NB4 (cell line): ENCODE measurements around the gene TEKTIP1.
"Not testable (repeated sequence)": the region's sequence is repeated elsewhere in the genome, so short reads cannot be mapped to it uniquely, and the experiment has no call there.

Experiments used
- MYC ChIP-seq: IDR thresholded peaks from 2 replicates; pipeline ENCODE4 v1.6.1; 2011; ENCODE audit warnings: low read depth, low read length
- POLR2A ChIP-seq: IDR thresholded peaks from 2 replicates; pipeline ENCODE4 v1.6.1; 2011; ENCODE audit warnings: mild to moderate bottlenecking; ENCODE audit not compliant: insufficient read length; ENCODE audit errors: extremely low read depth
- TF ChIP-seq, protein P1 (sequence below): IDR thresholded peaks from one replicate; pipeline ENCODE4 v1.5.1; 2012; ENCODE audit warnings: low read depth, low read length
- TF ChIP-seq, protein P2 (sequence below): IDR thresholded peaks from 2 replicates; pipeline ENCODE4 v1.6.1; 2011; ENCODE audit warnings: low read depth, low read length

DNA sequence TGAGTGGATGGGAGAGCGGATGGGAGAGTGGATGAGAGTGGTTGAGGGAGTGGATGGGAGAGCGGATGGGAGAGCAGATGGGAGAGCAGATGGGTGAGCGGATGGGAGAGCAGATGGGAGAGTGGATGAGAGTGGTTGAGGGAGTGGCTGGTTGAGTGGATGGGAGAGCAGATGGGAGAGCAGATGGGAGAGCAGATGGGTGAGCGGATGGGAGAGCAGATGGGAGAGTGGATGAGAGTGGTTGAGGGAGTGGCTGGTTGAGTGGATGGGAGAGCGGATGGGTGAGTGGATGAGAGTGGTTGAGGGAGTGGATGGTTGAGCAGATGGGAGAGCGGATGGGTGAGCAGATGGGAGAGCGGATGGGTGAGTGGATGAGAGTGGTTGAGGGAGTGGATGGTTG is 9.7 kb upstream of the TEKTIP1 start:
- TF ChIP-seq, protein P1, sequence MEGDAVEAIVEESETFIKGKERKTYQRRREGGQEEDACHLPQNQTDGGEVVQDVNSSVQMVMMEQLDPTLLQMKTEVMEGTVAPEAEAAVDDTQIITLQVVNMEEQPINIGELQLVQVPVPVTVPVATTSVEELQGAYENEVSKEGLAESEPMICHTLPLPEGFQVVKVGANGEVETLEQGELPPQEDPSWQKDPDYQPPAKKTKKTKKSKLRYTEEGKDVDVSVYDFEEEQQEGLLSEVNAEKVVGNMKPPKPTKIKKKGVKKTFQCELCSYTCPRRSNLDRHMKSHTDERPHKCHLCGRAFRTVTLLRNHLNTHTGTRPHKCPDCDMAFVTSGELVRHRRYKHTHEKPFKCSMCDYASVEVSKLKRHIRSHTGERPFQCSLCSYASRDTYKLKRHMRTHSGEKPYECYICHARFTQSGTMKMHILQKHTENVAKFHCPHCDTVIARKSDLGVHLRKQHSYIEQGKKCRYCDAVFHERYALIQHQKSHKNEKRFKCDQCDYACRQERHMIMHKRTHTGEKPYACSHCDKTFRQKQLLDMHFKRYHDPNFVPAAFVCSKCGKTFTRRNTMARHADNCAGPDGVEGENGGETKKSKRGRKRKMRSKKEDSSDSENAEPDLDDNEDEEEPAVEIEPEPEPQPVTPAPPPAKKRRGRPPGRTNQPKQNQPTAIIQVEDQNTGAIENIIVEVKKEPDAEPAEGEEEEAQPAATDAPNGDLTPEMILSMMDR: not testable (repeated sequence)
- TF ChIP-seq POLR2A, MYC: not testable (repeated sequence)
- TF ChIP-seq, protein P2, sequence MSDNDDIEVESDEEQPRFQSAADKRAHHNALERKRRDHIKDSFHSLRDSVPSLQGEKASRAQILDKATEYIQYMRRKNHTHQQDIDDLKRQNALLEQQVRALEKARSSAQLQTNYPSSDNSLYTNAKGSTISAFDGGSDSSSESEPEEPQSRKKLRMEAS: not testable (repeated sequence)
